ENCODE measurements around the gene ORMDL1. TPM values are rescaled to one million over a fixed set of nuclear protein-coding genes. Genes with fewer than 3 reads are reported as not detected.

Gene ORMDL1
- total and polyA plus RNA-seq, 8 donors = 20.2 to 121 (median 27.7) TPM

DNA sequence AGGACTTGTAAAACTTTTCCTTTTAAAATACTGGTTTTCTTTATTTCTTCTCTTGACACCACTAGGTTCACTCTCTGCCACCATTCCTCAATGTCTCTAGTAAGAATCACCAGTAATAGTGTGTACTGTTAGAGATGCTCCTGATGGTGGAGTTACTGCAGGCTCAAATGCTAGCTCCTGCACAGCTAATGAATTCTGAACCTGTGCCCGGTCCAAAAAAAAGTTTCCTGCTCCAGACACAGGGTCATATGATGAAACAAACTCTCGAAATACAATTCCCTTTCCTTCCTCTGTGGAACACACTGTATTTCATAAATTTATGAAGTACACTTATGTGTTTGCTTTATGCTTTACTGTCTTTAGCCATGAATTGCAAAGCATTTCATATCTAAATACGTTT lies 19.3 kb upstream of the ORMDL1 start:
- 82 to 89% methylated on average over 3 of the region's 3 CpGs for WGBS, 2 donors
- TF ChIP-seq, protein P1, sequence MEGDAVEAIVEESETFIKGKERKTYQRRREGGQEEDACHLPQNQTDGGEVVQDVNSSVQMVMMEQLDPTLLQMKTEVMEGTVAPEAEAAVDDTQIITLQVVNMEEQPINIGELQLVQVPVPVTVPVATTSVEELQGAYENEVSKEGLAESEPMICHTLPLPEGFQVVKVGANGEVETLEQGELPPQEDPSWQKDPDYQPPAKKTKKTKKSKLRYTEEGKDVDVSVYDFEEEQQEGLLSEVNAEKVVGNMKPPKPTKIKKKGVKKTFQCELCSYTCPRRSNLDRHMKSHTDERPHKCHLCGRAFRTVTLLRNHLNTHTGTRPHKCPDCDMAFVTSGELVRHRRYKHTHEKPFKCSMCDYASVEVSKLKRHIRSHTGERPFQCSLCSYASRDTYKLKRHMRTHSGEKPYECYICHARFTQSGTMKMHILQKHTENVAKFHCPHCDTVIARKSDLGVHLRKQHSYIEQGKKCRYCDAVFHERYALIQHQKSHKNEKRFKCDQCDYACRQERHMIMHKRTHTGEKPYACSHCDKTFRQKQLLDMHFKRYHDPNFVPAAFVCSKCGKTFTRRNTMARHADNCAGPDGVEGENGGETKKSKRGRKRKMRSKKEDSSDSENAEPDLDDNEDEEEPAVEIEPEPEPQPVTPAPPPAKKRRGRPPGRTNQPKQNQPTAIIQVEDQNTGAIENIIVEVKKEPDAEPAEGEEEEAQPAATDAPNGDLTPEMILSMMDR (IDR thresholded peaks at IDR 0.05) = no peak
- intact Hi-C loops (cut with DNase I) = no loop called here
- DNase-seq (no peak), FAIRE-seq (no peak), ATAC-seq (no peak)
- Histone ChIP-seq H3K27me3 (no peaks in the 10 kb centered on the region), H3K9me3 (no peaks in the 10 kb centered on the region), H3K36me3 (no peaks in the 10 kb centered on the region), H3K4me1 (peaks cover 0 to 6% (median 3%) of the 10 kb centered on the region in 3 donors), H3K27ac (no peak overlapping the region), H3K4me3 (no peak overlapping the region)

DNA sequence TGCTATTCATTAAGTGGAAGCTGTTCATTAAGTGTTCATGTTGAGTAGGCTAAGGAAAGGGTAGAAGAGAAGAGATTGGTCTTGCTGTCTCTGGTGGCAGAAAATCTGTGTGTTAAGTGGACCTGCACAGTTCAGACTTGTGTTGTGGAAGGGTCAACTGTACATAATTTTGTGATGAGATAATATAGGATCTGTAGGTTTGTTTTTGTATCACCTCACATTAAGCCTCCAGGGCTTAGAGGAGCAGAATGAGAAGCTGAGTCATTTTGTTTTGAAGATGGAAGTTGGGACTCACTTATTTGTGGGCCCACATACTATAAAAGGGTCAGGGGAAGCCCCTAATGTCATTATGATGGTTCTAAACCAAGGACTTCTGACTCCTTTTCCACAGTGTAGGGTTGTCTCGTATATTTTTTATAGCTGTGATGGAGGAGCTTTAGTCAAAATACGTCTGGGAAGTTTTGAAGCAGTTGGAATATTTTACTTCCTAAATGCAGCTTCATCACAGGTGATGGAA lies 18.3 kb upstream of the ORMDL1 start:
- Histone ChIP-seq H3K4me3 (no peak overlapping the region), H3K4me1 (peaks cover 0 to 3% (median 2%) of the 10 kb centered on the region in 3 donors), H3K36me3 (no peaks in the 10 kb centered on the region), H3K27me3 (no peaks in the 10 kb centered on the region), H3K27ac (no peak overlapping the region), H3K9me3 (no peaks in the 10 kb centered on the region)
- DNase-seq (no peak), ATAC-seq (no peak), FAIRE-seq (no peak)
- TF ChIP-seq, protein P1 (IDR thresholded peaks at IDR 0.05) = no peak
- WGBS, 2 donors = 86 to 94% methylated on average over 2 of the region's 2 CpGs
- intact Hi-C loops (cut with DNase I) = no loop called here

DNA sequence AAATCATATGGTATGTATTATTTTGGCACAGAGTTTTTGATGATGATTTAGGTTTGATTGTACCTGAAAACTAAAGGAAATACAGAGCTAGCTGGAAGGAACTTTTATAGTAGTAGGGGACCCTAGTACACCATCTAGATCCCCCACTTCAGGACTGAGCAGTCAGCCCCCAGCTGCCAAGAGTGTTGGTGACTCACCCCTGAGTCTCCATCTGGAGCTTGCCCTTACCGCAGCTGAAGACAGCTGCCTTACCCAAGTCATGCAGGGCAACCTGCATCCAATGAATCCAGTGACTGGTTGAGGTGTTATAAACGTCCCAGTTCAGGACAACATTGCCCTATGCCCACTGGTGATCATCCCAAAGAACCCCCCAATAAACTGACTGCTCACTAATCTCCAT lies 15.4 kb upstream of the ORMDL1 start:
- intact Hi-C loops (cut with DNase I) = no loop called here
- FAIRE-seq (no peak), ATAC-seq (peak in 3 of 4 donors; percentile 31 to 68 (median 35)), DNase-seq (no peak)
- no peak overlapping the region for H3K4me3 ChIP-seq
- 74 to 81% methylated on average over 2 of the region's 2 CpGs for WGBS, 2 donors
- TF ChIP-seq, protein P1 (IDR thresholded peaks at IDR 0.05) = no peak
- H3K9me3 ChIP-seq = no peaks in the 10 kb centered on the region
- H3K27ac ChIP-seq = no peak overlapping the region
- no peaks in the 10 kb centered on the region for H3K27me3 ChIP-seq
- H3K4me1 ChIP-seq = peaks cover 0 to 3% (median 0%) of the 10 kb centered on the region in 3 donors
- H3K36me3 ChIP-seq = no peaks in the 10 kb centered on the region

- no peak for ATAC-seq
- Histone ChIP-seq H3K27me3 (no peaks in the 10 kb centered on the region), H3K9me3 (no peaks in the 10 kb centered on the region), H3K27ac (no peak overlapping the region), H3K4me1 (peaks cover 0 to 3% (median 0%) of the 10 kb centered on the region in 3 donors), H3K36me3 (no peaks in the 10 kb centered on the region), H3K4me3 (no peak overlapping the region)
- DNase-seq = no peak
- TF ChIP-seq, protein P1 (IDR thresholded peaks at IDR 0.05) = no peak
- intact Hi-C loops (cut with DNase I) = no loop called here
- no peak for FAIRE-seq
Observed at GRCh38 chr2:189799030-189799331, 14.8 kb upstream of the ORMDL1 start.

DNA sequence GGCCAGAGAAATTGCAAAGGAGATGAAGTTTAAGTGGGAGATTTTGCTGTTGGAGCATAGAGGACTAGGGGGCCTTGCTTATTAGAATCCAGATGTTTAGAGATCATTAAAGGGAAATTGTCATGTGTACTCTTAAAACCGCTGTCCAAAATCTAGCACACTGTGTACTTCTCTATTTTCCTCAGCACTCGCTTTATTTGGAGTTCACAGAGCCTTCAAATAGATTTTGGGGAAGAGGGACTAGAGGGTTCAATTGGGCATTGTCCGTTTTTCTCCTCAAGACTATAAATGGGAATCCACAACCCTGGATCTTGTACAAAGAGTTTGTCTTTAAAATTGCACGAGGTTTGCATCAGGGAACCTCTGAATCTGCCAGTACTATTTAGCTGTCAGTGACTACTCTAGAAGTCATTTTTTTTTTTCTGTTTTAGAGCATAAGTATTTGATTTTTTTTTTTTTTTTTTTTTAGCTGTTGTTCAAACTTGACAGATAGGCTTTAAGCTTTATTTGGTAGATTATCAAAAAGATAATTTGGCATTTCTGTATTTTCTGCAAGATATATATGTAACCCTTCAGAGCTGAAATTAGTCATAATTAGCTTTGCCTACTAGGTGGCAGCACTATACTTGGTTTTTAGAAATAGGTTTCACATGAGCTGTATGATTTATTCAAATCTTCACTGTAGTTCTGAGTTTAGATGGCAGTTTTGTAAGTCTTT lies 14.3 kb upstream of the ORMDL1 start:
- H3K4me1 ChIP-seq = peaks cover 0 to 3% (median 0%) of the 10 kb centered on the region in 3 donors
- no peaks in the 10 kb centered on the region for H3K9me3 ChIP-seq
- WGBS, 2 donors = 69 to 73% methylated on average over 4 of the region's 4 CpGs
- H3K27me3 ChIP-seq = no peaks in the 10 kb centered on the region
- no peak overlapping the region for H3K4me3 ChIP-seq
- FAIRE-seq (peak; percentile 5), DNase-seq (no peak), ATAC-seq (peak; percentile 53 to 85 (median 78))
- H3K36me3 ChIP-seq = no peaks in the 10 kb centered on the region
- H3K27ac ChIP-seq = no peak overlapping the region
- TF ChIP-seq, protein P1 (IDR thresholded peaks at IDR 0.05) = peak in 1 of 4 donors; percentile 9
- intact Hi-C loops (cut with DNase I) = no loop called here
